Choroid plexus epithelial cell (primary cell): ENCODE measurements around the gene KDM5A.
"Not testable (repeated sequence)": the region's sequence is repeated elsewhere in the genome, so short reads cannot be mapped to it uniquely, and the experiment has no call there.

Experiments used
- DNase-seq: peaks from one replicate; pipeline ENCODE4 v3.0.0-alpha.2; 2010; ENCODE audit warnings: low read depth
- H3K4me3 ChIP-seq: 2 replicates; pipeline ENCODE4 v1.5.1; 2011; ENCODE audit warnings: low read depth, mild to moderate bottlenecking, control low read depth, low read length, moderate library complexity
- CTCF ChIP-seq: conservative IDR thresholded peaks from 2 replicates; pipeline ENCODE4 v1.5.1; 2011; ENCODE audit warnings: low read depth, mild to moderate bottlenecking, control low read depth, inconsistent platforms, low read length, moderate library complexity

The KDM5A gene

GRCh38 chr12:389142-390096 lies at the start of gene KDM5A:
Gene KDM5A (minus strand): TSS chr12:389320. CDS start chr12:389091, 229 bp downstream.
- peak within 1 kb of the TSS; percentile 88 for H3K4me3 ChIP-seq
- TF ChIP-seq CTCF = no peak
- DNase-seq = peak; percentile 97

- not testable (repeated sequence) for DNase-seq, H3K4me3 ChIP-seq
Measured at GRCh38 chr12:435737-436136, 46.6 kb upstream of the KDM5A start.

DNA sequence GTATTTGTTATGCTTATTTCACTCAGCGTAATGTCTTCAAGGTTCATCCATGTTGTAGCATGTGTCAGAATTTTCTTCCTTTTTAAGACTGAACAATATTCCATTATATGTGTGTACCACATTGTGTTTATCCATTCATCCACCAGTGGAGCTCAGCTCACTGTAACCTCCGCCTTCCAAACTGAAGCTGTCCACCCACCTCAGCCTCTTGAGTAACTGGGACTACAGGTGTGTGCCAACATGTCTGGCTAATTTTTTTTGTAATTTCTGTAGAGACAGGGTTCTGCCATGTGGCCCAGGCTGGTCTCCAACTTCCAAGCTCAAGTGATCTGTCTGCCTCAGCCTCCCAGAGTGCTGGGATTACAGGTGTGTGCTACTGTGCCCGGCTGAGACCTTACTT lies 33.4 kb upstream of the KDM5A start:
- no peak for DNase-seq
- H3K4me3 ChIP-seq = no peak overlapping the region
- no peak for TF ChIP-seq CTCF

DNA sequence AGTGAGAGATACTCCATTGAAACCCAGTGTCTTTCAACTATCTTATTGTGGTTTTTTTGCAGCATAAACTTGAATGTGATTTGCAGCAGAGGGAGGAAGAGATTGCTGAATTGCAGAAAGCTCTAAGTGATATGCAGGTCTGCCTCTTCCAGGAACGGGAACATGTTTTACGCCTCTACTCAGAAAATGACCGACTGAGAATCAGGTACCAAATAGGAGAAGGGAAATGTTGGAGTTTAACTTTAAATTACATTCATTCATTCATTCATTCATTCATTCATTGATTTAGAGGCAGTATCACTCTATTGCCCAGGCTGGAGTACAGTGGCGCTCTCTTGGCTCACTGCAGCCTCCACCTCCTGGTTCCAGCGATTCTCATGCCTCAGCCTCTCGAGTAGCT lies 29.3 kb upstream of the KDM5A start:
- DNase-seq = no peak
- H3K4me3 ChIP-seq = no peak overlapping the region
- TF ChIP-seq CTCF = no peak

GRCh38 chr12:414859-415258 lies 25.7 kb upstream of the KDM5A start:
- no peak for DNase-seq
- TF ChIP-seq CTCF = no peak
- H3K4me3 ChIP-seq = no peak overlapping the region

- peak overlapping the region; percentile 88 for H3K4me3 ChIP-seq
- peak; percentile 57 for TF ChIP-seq CTCF
- DNase-seq = peak; percentile 65
Measured at GRCh38 chr12:402029-402389, 12.9 kb upstream of the KDM5A start.

- peak within 1 kb of the TSS; percentile 88 for H3K4me3 ChIP-seq
- DNase-seq = peak; percentile 93
- peak; percentile 46 for TF ChIP-seq CTCF
Measured at GRCh38 chr12:401235-402028, 12.3 kb upstream of the KDM5A start, which contains the start of gene CCDC77. Gene CCDC77 (plus strand): TSS chr12:401644. CDS start chr12:409384, 7,740 bp downstream.
